A549 (cell line): ENCODE measurements around the gene ADISSP. TPM values are rescaled to one million over a fixed set of nuclear protein-coding genes. Genes with fewer than 3 reads are reported as not detected.

Source experiments
- ATAC-seq, 2 experiments: fragments of 200-7000 bp in 1 of 2; fragments of >200 bp in 1 of 2; cut with Nextera tagmentation in 1 of 2; cut with Tn5 transposase in 1 of 2; 3 replicates each; pipeline versions ENCODE4 v1.8.0 to v1.9.1; 2018 to 2020; ENCODE audit warnings: mild to moderate bottlenecking in 1 of 2, moderate library complexity in 1 of 2
- CTCF ChIA-PET: fragments of 300-600 bp; sonication (Branson Sonifier 250); formaldehyde crosslinking; extraction: SDS; loops from one replicate; lab custom pipeline; 2021; ENCODE audit warnings: antibody characterized with exemption, inconsistent platforms; lab: Yijun Ruan, JAX
- POLR2A ChIA-PET: fragments of 350-600 bp; formaldehyde crosslinking; extraction: SDS; loops from one replicate; lab custom pipeline; 2021; ENCODE audit warnings: antibody characterized with exemption, inconsistent platforms; lab: Yijun Ruan, JAX
- DNase-seq, 2 experiments: peaks; one replicate each; pipeline versions ENCODE4 v3.0.0 to v3.0.0-alpha.2; 2011 to 2016; ENCODE audit warnings: low read depth in 1 of 2, low spot score in 1 of 2
- FAIRE-seq: peaks from 2 replicates; lab custom pipeline; 2011; peaks lifted over from hg19 to GRCh38; lab: Jason Lieb, UNC
- H3K27ac ChIP-seq, 2 experiments: fragments of >200 bp; sonication (Bioruptor Twin); formaldehyde crosslinking; 3 replicates each; pipeline ENCODE4 v1.5.1; 2016 to 2017
- H3K4me1 ChIP-seq: fragments of >200 bp; sonication (Bioruptor Twin); formaldehyde crosslinking; 3 replicates; pipeline ENCODE4 v1.6.1; 2016
- H3K4me2 ChIP-seq: fragments of >200 bp; sonication (Bioruptor Twin); formaldehyde crosslinking; 3 replicates; pipeline ENCODE4 v1.6.1; 2016
- H3K4me3 ChIP-seq: fragments of >200 bp; sonication (Bioruptor Twin); formaldehyde crosslinking; 3 replicates; pipeline ENCODE4 v1.5.1; 2016
- H3K9me3 ChIP-seq: fragments of >200 bp; sonication (Bioruptor Twin); formaldehyde crosslinking; 3 replicates; pipeline ENCODE4 v1.6.1; 2016
- CEBPB ChIP-seq, 2 experiments: fragments of >200 bp in 1 of 2; sonication (Bioruptor Twin) in 1 of 2; formaldehyde crosslinking in 1 of 2; IDR thresholded peaks; 2 replicates each; pipeline ENCODE4 v1.6.1; 2012 to 2016
- CHD2 ChIP-seq: fragments of 150-350 bp; IDR thresholded peaks from 2 replicates; pipeline ENCODE4 v1.6.1; 2014; ENCODE audit warnings: low read length; ENCODE audit not compliant: partially characterized antibody
- CHD4 ChIP-seq: fragments of 200-600 bp; sonication (generic); IDR thresholded peaks from 2 replicates; pipeline ENCODE4 v1.6.1; 2016; ENCODE audit warnings: antibody characterized with exemption, mild to moderate bottlenecking, borderline replicate concordance
- EHMT2 ChIP-seq: fragments of 200-600 bp; sonication (generic); IDR thresholded peaks from 2 replicates; pipeline ENCODE4 v1.6.1; 2016; ENCODE audit warnings: antibody characterized with exemption, low read depth, mild to moderate bottlenecking, moderate library complexity
- EP300 ChIP-seq, 2 experiments: fragments of >200 bp; sonication (Bioruptor Twin); formaldehyde crosslinking; IDR thresholded peaks; 2 replicates in 1 of 2; 3 replicates in 1 of 2; pipeline ENCODE4 v1.6.1; 2016 to 2017
- ESRRA ChIP-seq: fragments of 150-350 bp; IDR thresholded peaks from 2 replicates; pipeline ENCODE4 v1.6.1; 2014; ENCODE audit warnings: mild to moderate bottlenecking, low read length, borderline replicate concordance
- HMGXB4 ChIP-seq: fragments of 250-450 bp; sonication (Bioruptor Pico); IDR thresholded peaks from 2 replicates; pipeline ENCODE4 v1.5.0; 2021; ENCODE audit warnings: mild to moderate bottlenecking, moderate library complexity, borderline replicate concordance
- HOXA7 ChIP-seq: fragments of 250-450 bp; sonication (Bioruptor Pico); IDR thresholded peaks from 2 replicates; pipeline ENCODE4 v1.5.0; 2020; ENCODE audit warnings: mild to moderate bottlenecking, moderate library complexity
- HOXB5 ChIP-seq: fragments of 250-450 bp; sonication (Bioruptor Pico); IDR thresholded peaks from 2 replicates; pipeline ENCODE4 v1.5.0; 2020; ENCODE audit warnings: mild to moderate bottlenecking, moderate library complexity
- JUN ChIP-seq, 2 experiments: fragments of >200 bp; sonication (Bioruptor Twin); formaldehyde crosslinking; IDR thresholded peaks; 2 replicates in 1 of 2; 3 replicates in 1 of 2; pipeline ENCODE4 v1.6.1; 2016 to 2017
- KDM1A ChIP-seq: fragments of 200-600 bp; sonication (generic); IDR thresholded peaks from 2 replicates; pipeline ENCODE4 v1.6.1; 2016; ENCODE audit warnings: low read depth, mild to moderate bottlenecking
- MAFK ChIP-seq: fragments of 450-650 bp; IDR thresholded peaks from 2 replicates; pipeline ENCODE4 v1.6.1; 2014; ENCODE audit not compliant: partially characterized antibody
- MYC ChIP-seq: IDR thresholded peaks from 2 replicates; pipeline ENCODE4 v1.6.1; 2012; ENCODE audit warnings: mild to moderate bottlenecking, inconsistent platforms, low read length, improper control_type of control experiment, borderline replicate concordance
- NFE2L2 ChIP-seq: fragments of 150-350 bp; conservative IDR thresholded peaks from 2 replicates; pipeline ENCODE4 v1.6.1; 2014; ENCODE audit warnings: low read length
- NR3C1 ChIP-seq: fragments of >200 bp; sonication (Bioruptor Twin); formaldehyde crosslinking; IDR thresholded peaks from 3 replicates; pipeline ENCODE4 v1.6.1; 2017
- POLR2AphosphoS2 ChIP-seq: conservative IDR thresholded peaks from 2 replicates; pipeline ENCODE4 v1.6.1; 2012; ENCODE audit warnings: low read length, improper control_type of control experiment, inconsistent platforms
- REST ChIP-seq: fragments of 200-600 bp; sonication (generic); IDR thresholded peaks from 2 replicates; pipeline ENCODE4 v1.6.1; 2016; ENCODE audit warnings: antibody characterized with exemption, mild to moderate bottlenecking, moderate library complexity
- ZFP36 ChIP-seq: fragments of 450-650 bp; IDR thresholded peaks from 2 replicates; pipeline ENCODE4 v1.6.1; 2014; ENCODE audit warnings: borderline replicate concordance; ENCODE audit not compliant: partially characterized antibody
- ZNF302 ChIP-seq: fragments of 250-450 bp; sonication (Bioruptor Pico); IDR thresholded peaks from 2 replicates; pipeline ENCODE4 v1.9.0; 2021; ENCODE audit warnings: inconsistent platforms, mild to moderate bottlenecking, moderate library complexity
- WGBS: methylation state at CpG from one replicate; pipeline ENCODE4 v1.1.6; 2017; ENCODE audit errors: missing lambda C conversion rate; 5-methylcytosine and 5-hydroxymethylcytosine counted together
- polyA plus RNA-seq, 4 experiments: library from polyadenylated mRNA; depleted of rRNA in 3 of 4; stranded (reverse); fragments of >200 nt; fragmentation: RNase III in 1 of 4; extraction: RNeasy Plus Mini Kit Qiagen cat#74134 plus additional on column Dnase treatment in 1 of 4; gene quantifications; 2 replicates in 3 of 4; 3 replicates in 1 of 4; pipeline ENCODE4 v1.2.3, GENCODE V29; 2011 to 2017
- TF ChIP-seq, protein P1 (sequence below): fragments of >200 bp; sonication (Bioruptor Twin); formaldehyde crosslinking; IDR thresholded peaks from 3 replicates; pipeline ENCODE4 v1.5.1; 2016

The ADISSP gene
- polyA plus RNA-seq, 2 of the 4 experiments (the other 2 are of a cell fraction), result 43.9 to 104 TPM

DNA sequence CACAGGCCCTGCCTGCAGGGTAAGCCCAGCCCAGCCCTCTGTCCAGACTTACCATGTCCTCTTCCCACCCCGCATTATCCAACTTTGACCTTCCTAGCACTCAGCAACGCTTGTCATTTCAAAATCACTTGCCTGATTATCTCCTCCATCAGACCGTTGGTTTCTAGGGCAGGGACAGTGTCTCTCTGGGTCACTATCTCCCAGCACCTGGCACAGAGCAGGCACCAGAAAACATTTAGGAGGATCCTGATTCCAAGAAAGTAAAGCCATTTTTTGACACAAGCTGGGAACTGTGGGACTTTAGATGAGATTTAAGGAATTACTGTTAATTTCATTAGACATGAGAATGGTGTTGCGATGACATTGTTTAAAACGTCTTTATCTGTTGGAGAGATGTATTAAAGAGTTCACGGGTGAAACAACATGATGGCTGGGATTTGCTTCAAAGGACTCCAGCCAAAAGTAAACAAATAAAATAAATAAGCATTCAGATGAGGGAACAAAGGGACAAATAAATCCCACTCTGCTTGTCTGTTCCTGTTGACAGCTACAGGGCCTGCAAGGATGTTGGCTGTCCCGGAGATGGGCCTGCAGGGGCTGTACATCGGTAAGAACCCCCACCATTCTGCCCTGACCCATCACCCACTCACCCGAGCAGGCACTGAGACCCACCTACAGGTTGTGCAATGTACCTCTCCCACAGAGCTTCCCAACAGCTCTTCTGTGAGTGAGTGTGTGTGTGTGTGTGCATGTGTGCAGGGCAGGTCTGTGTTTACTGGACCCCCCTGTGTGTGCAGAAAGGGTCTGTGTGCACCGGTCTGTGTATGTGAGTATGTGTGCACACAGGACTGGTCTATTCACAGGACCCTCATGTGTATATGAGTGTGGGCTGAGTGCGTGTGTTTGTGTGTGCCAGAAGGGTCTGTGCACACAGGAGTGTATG is 29.2 kb downstream of the ADISSP start:
- ChIA-PET POLR2A (no interaction called here), CTCF (interaction anchor here (1.9 to 72.1 kb wide), 5 partner anchors 9 to 60 kb away, joined by 12 to 2233 read pairs (median 1634); partner anchors contain the start of genes ADAM33, ADISSP, CENPB and GFRA4)
- DNase-seq (no peak), ATAC-seq (peak; percentile 5 to 11; a peak in 1 of 6 replicates), FAIRE-seq (peak; percentile 43)
- H3K4me2 ChIP-seq, result peak overlapping the region; percentile 33; the same call in 2 of the 3 replicates
- H3K9me3 ChIP-seq, result no peaks in the 10 kb centered on the region
- TF ChIP-seq KDM1A (no peak), ZNF302 (CRISPR knock-in tag) (no peak), CHD4 (no peak), CEBPB (IDR thresholded peaks at IDR 0.05) (peak; percentile 24 to 58; a peak in 2 of 4 replicates)
- 45% methylated on average over 11 of the region's 11 CpGs for WGBS
- H3K27ac ChIP-seq, result no peak overlapping the region
- H3K4me3 ChIP-seq, result no peak overlapping the region
- H3K4me1 ChIP-seq, result peaks cover 20% of the 10 kb centered on the region; the same call in 2 of the 3 replicates

- Histone ChIP-seq H3K9me3 (no peaks in the 10 kb centered on the region), H3K4me3 (no peak overlapping the region), H3K4me2 (no peak overlapping the region), H3K27ac (no peak overlapping the region), H3K4me1 (peaks cover 20% of the 10 kb centered on the region; the same call in 2 of the 3 replicates)
- WGBS, result 54% methylated on average over 4 of the region's 4 CpGs
- no peak for ATAC-seq
- FAIRE-seq, result no peak
- ChIA-PET CTCF (interaction anchor here (0.7 to 72.1 kb wide), 6 partner anchors 9 to 515 kb away, joined by 3 to 2233 read pairs (median 90); partner anchors contain the start of genes ADAM33, ADISSP, CENPB and GFRA4), POLR2A (no interaction called here)
- DNase-seq, result no peak
- TF ChIP-seq ZFP36 (no peak), ZNF302 (CRISPR knock-in tag) (no peak), KDM1A (no peak), JUN (IDR thresholded peaks at IDR 0.05) (no peak), MYC (no peak), EHMT2 (no peak), POLR2AphosphoS2 (no peak), HOXB5 (no peak), EP300 (IDR thresholded peaks at IDR 0.05) (no peak), MAFK (no peak), NR3C1 (no peak), NFE2L2 (no peak), REST (no peak), HOXA7 (CRISPR knock-in tag) (no peak), CHD2 (no peak), HMGXB4 (no peak), ESRRA (no peak)
- TF ChIP-seq, protein P1, sequence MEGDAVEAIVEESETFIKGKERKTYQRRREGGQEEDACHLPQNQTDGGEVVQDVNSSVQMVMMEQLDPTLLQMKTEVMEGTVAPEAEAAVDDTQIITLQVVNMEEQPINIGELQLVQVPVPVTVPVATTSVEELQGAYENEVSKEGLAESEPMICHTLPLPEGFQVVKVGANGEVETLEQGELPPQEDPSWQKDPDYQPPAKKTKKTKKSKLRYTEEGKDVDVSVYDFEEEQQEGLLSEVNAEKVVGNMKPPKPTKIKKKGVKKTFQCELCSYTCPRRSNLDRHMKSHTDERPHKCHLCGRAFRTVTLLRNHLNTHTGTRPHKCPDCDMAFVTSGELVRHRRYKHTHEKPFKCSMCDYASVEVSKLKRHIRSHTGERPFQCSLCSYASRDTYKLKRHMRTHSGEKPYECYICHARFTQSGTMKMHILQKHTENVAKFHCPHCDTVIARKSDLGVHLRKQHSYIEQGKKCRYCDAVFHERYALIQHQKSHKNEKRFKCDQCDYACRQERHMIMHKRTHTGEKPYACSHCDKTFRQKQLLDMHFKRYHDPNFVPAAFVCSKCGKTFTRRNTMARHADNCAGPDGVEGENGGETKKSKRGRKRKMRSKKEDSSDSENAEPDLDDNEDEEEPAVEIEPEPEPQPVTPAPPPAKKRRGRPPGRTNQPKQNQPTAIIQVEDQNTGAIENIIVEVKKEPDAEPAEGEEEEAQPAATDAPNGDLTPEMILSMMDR, result no peak
These were observed 31.8 kb downstream of the ADISSP start for GRCh38 chr20:3735768-3736167.
